SJCRH30 (cell line): ENCODE results near the gene UQCC2. TPM values are rescaled to one million over a fixed set of nuclear protein-coding genes. Genes with fewer than 3 reads are reported as not detected.

Experiments
- DNase-seq, 2 experiments: peaks; one replicate each; pipeline ENCODE4 v3.0.0-alpha.2; 2015 to 2020
- H3K27ac ChIP-seq: fragments of 250-450 bp; sonication (Bioruptor Pico); 2 replicates; pipeline ENCODE4 v1.5.1; 2020; ENCODE audit warnings: mild to moderate bottlenecking, moderate library complexity
- H3K27me3 ChIP-seq: fragments of 250-450 bp; sonication (Bioruptor Pico); 2 replicates; pipeline ENCODE4 v1.5.1; 2020; ENCODE audit warnings: mild to moderate bottlenecking, moderate library complexity
- H3K36me3 ChIP-seq: fragments of 250-450 bp; sonication (Bioruptor Pico); 2 replicates; pipeline ENCODE4 v1.5.1; 2020; ENCODE audit warnings: mild to moderate bottlenecking, moderate library complexity
- H3K4me1 ChIP-seq: fragments of 250-450 bp; sonication (Bioruptor Pico); 2 replicates; pipeline ENCODE4 v1.5.1; 2020; ENCODE audit warnings: mild to moderate bottlenecking, moderate library complexity
- H3K4me3 ChIP-seq: fragments of 250-450 bp; sonication (Bioruptor Pico); 2 replicates; pipeline ENCODE4 v1.5.1; 2020; ENCODE audit warnings: mild to moderate bottlenecking, moderate library complexity
- H3K9me3 ChIP-seq: fragments of 250-450 bp; sonication (Bioruptor Pico); replicated peaks from 2 replicates; pipeline ENCODE4 v1.5.1; 2020; ENCODE audit warnings: mild to moderate bottlenecking, moderate library complexity
- total RNA-seq: library from RNA; depleted of rRNA; stranded (reverse); fragments of >200 nt; shearing (Covaris generic); gene quantifications from 2 replicates; pipeline ENCODE4 v1.2.3, GENCODE V29; 2014

The UQCC2 gene
- total RNA-seq, 1 experiment from 2014 or later, result 30.7 TPM

GRCh38 chr6:33747823-33748222 is 36.3 kb upstream of the UQCC2 start:
- H3K27me3 ChIP-seq, result no peaks in the 10 kb centered on the region
- H3K27ac ChIP-seq, result no peak overlapping the region
- H3K4me3 ChIP-seq, result no peak overlapping the region
- H3K4me1 ChIP-seq, result peaks cover 52% of the 10 kb centered on the region
- no peaks in the 10 kb centered on the region for H3K36me3 ChIP-seq
- no peaks in the 10 kb centered on the region for H3K9me3 ChIP-seq
- DNase-seq, result no peak

DNA sequence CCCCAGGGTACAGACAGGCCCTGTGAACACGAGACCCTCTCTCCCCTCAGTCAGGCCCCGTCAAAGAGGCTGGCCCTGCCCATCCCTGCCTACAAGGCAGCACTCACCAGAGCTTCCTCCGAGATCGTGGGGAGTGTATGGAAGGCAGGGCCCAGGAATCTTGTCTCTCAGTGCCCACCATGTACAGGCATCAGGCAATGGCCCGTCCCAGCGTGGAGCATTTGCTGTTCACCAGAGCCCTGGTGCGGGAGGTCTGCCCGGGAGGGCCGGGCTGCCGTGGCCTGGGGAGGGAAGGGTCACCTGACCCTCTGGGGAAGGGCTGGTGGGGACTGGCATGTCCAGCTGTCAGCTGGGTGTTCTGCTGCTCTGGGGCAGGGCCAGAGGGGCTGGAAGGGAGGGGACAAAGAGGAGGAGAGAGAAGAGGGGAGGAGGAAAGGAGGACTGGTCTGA is 35.2 kb upstream of the UQCC2 start, which contains the start of gene IP6K3:
TSS of gene IP6K3 (minus strand) at position 255 of the 450 bp plus-strand sequence. CDS start 11,429 bp downstream, outside the sequence.
- Histone ChIP-seq H3K4me3 (peak within 1 kb of the TSS; percentile 77), H3K9me3 (no peaks in the 10 kb centered on the region), H3K4me1 (peaks cover 43% of the 10 kb centered on the region), H3K27ac (peak within 1 kb of the TSS; percentile 89), H3K27me3 (no peaks in the 10 kb centered on the region), H3K36me3 (no peaks in the 10 kb centered on the region)
- DNase-seq, result peak; percentile 84 to 87

GRCh38 chr6:33746036-33746600 is 34.6 kb upstream of the UQCC2 start:
- Histone ChIP-seq H3K27ac (peak overlapping the region; percentile 89), H3K4me1 (peaks cover 38% of the 10 kb centered on the region)

DNA sequence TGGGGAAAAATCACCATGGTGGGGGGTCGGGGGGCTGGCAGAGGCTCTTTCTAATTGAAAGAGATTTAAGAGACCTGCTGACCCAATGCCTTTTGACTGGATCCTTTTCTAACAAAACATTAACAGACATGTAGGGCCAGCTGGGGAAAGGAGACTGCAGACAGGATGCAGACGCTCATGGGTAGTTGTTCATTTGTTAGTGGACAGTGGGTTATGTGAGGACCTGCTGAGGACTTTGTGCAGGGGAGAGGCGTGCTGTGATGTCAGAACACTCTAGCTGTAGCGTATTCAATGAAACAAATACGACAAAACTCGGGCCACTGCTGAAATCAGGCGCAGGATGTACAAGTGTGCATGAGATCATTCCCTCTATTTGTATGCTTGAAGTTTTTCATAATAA is 34.0 kb upstream of the UQCC2 start:
- H3K4me1 ChIP-seq, result peaks cover 32% of the 10 kb centered on the region
- peak overlapping the region; percentile 89 for H3K27ac ChIP-seq
- DNase-seq, result peak; percentile 32 to 57
- H3K9me3 ChIP-seq, result no peaks in the 10 kb centered on the region
- H3K4me3 ChIP-seq, result peak overlapping the region; percentile 77
- peaks cover under 1% of the 10 kb centered on the region; the same call in 1 of the 2 replicates for H3K36me3 ChIP-seq
- no peaks in the 10 kb centered on the region for H3K27me3 ChIP-seq

More at GRCh38 chr6:33746036-33746600, 34.6 kb upstream of the UQCC2 start:
- Histone ChIP-seq H3K27me3 (no peaks in the 10 kb centered on the region), H3K36me3 (no peaks in the 10 kb centered on the region), H3K4me3 (peak overlapping the region; percentile 77), H3K9me3 (no peaks in the 10 kb centered on the region)
- peak; percentile 86 to 90 for DNase-seq

DNA sequence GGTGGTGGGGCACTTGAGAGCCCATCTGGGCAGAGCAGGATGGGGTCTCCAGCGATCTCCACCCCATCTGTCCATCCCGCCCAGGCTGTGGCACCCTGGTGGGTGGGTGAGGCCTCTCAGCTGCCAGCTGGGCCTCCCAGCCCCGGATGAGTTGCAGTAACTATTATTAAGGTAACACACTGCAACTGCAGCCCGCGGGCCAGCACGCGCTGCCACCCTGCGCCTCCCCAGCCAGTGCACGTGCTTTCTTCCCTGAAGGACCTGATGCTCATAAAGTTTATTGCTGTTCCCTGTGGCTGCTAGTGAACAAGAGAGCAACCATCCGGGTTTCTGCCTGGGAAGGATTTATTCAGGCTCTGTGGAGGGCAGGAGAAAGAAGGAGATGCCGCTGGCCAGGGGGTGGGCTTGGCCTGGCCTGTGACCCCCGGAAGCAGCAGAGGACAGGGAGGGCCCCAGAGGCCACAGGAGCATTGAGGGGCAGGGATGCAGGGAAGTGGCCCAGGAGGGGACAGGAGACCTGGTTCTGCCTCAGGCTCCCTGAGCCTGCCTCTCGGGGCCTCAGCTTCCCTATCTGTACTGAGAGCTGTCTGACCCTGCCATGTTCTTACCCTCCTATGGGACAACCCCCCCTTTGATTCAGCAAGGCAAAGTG is 33.5 kb upstream of the UQCC2 start:
- Histone ChIP-seq H3K4me1 (peaks cover 28% of the 10 kb centered on the region), H3K27ac (peak overlapping the region; percentile 89), H3K27me3 (no peaks in the 10 kb centered on the region), H3K9me3 (no peaks in the 10 kb centered on the region), H3K4me3 (peak overlapping the region; percentile 77), H3K36me3 (peaks cover 5% of the 10 kb centered on the region; the same call in 1 of the 2 replicates)
- DNase-seq, result peak; percentile 41 to 45

DNA sequence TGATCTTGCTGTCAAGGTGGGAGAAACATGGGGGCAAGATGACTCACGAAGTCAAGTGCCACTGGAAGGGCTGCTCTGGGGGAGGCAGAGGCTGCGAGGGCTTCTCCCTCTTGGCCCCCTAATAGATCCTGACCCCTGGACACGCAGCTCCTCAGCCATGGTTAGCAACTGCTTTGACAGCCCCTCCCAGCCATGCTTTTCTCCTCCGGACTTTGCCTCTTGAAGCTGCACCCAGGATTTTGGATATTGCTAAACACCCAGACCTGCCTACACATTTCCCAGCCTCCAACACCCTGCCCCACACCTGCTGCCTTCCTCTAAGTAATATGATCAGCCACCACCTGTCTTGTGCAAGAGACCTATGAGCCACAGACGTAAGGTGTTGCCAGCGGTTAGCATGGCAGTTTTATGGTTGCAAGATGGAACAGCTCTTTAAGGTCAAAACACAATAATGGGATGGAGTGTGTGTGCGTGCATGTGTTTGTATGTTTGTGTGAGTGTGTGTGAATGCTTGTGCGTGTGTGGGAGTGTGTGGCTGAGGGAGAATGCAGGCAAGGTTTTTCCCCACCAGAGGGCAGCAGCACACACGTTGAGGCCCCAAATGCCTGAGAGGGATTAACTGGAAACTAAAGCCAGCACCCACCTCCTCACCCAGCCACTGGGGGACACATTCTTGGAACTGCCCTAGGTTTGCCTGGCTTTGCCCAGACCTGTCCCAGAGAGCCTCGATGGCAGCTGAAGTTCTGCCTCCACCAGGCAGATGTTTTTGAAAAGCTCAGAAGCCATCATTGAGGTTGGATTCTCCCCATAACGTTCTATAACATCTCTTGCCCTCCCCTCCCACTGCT is 32.7 kb upstream of the UQCC2 start:
- no peaks in the 10 kb centered on the region for H3K9me3 ChIP-seq
- DNase-seq, result peak; percentile 81 to 90
- H3K4me1 ChIP-seq, result peaks cover 28% of the 10 kb centered on the region
- no peak overlapping the region for H3K4me3 ChIP-seq
- no peaks in the 10 kb centered on the region for H3K27me3 ChIP-seq
- peaks cover 7% of the 10 kb centered on the region; the same call in 1 of the 2 replicates for H3K36me3 ChIP-seq
- no peak overlapping the region for H3K27ac ChIP-seq

GRCh38 chr6:33742837-33743236 is 31.3 kb upstream of the UQCC2 start:
- Histone ChIP-seq H3K27me3 (no peaks in the 10 kb centered on the region), H3K9me3 (no peaks in the 10 kb centered on the region), H3K4me1 (peaks cover 21% of the 10 kb centered on the region), H3K27ac (no peak overlapping the region), H3K36me3 (peaks cover 12% of the 10 kb centered on the region; the same call in 1 of the 2 replicates), H3K4me3 (no peak overlapping the region)
- no peak for DNase-seq

GRCh38 chr6:33742092-33742491 is 30.6 kb upstream of the UQCC2 start:
- Histone ChIP-seq H3K27me3 (no peaks in the 10 kb centered on the region), H3K27ac (no peak overlapping the region), H3K9me3 (no peaks in the 10 kb centered on the region), H3K4me1 (peaks cover 14% of the 10 kb centered on the region), H3K4me3 (no peak overlapping the region), H3K36me3 (peaks cover 12% of the 10 kb centered on the region; the same call in 1 of the 2 replicates)
- DNase-seq, result no peak

GRCh38 chr6:33740794-33741193 is 29.3 kb upstream of the UQCC2 start:
- Histone ChIP-seq H3K27me3 (no peaks in the 10 kb centered on the region), H3K27ac (no peak overlapping the region), H3K36me3 (peaks cover 23% of the 10 kb centered on the region; the same call in 1 of the 2 replicates), H3K4me3 (no peak overlapping the region), H3K9me3 (no peaks in the 10 kb centered on the region), H3K4me1 (peaks cover 13% of the 10 kb centered on the region)
- no peak for DNase-seq

- Histone ChIP-seq H3K9me3 (no peaks in the 10 kb centered on the region), H3K4me1 (peaks cover 11% of the 10 kb centered on the region), H3K36me3 (peaks cover 26% of the 10 kb centered on the region; the same call in 1 of the 2 replicates), H3K4me3 (no peak overlapping the region), H3K27me3 (no peaks in the 10 kb centered on the region), H3K27ac (no peak overlapping the region)
- DNase-seq, result no peak
These were observed 28.7 kb upstream of the UQCC2 start for GRCh38 chr6:33740204-33740608.

- no peak overlapping the region for H3K27ac ChIP-seq
- no peak for DNase-seq
- H3K36me3 ChIP-seq, result peaks cover 31% of the 10 kb centered on the region; the same call in 1 of the 2 replicates
- peaks cover 7% of the 10 kb centered on the region for H3K4me1 ChIP-seq
- no peaks in the 10 kb centered on the region for H3K9me3 ChIP-seq
- H3K27me3 ChIP-seq, result no peaks in the 10 kb centered on the region
- no peak overlapping the region for H3K4me3 ChIP-seq
These were observed 28.1 kb upstream of the UQCC2 start for GRCh38 chr6:33739571-33739970.

DNA sequence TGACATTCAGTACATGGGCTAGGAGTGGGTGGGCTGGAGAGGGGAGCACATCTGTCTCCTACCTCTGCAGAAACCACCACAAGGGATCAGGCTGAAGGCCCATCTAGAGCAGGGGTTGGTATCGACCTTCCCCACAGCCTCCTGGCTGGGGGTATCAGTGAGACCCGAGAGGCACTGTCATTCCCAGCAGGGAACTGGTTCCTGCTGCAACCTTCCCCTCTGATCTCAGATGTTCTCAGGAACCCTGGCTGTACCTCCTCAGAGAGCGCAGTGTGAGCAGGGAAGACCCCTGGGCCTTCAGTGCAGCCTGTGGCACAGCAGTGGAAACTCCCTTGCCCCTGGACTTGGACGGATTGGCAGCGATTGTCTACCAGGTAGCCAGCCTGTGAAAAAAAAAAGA is 27.4 kb upstream of the UQCC2 start:
- DNase-seq, result no peak
- Histone ChIP-seq H3K27ac (no peak overlapping the region), H3K27me3 (no peaks in the 10 kb centered on the region), H3K36me3 (peaks cover 31% of the 10 kb centered on the region; the same call in 1 of the 2 replicates), H3K4me1 (peaks cover under 1% of the 10 kb centered on the region; the same call in 1 of the 2 replicates), H3K4me3 (no peak overlapping the region), H3K9me3 (no peaks in the 10 kb centered on the region)

DNA sequence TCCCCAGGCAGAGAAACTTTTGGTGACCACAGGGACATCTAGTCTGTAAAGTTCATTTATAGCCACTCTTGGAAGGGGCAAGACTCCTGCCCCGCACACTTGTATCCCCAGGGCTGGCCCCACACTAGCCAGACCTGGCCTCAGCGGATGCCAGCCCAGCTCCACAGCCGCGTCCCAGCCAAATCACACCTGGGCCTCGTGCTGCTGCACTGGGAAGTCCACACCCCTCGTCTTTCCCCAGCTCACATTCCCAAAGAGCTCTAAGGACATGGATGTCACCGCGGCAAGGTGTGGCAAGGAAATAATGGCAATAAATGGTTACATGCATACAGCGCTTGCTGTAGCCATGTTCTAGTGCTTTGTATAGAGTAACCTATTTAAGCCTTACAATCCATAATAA is 26.7 kb upstream of the UQCC2 start:
- H3K4me1 ChIP-seq, result no peaks in the 10 kb centered on the region

DNA sequence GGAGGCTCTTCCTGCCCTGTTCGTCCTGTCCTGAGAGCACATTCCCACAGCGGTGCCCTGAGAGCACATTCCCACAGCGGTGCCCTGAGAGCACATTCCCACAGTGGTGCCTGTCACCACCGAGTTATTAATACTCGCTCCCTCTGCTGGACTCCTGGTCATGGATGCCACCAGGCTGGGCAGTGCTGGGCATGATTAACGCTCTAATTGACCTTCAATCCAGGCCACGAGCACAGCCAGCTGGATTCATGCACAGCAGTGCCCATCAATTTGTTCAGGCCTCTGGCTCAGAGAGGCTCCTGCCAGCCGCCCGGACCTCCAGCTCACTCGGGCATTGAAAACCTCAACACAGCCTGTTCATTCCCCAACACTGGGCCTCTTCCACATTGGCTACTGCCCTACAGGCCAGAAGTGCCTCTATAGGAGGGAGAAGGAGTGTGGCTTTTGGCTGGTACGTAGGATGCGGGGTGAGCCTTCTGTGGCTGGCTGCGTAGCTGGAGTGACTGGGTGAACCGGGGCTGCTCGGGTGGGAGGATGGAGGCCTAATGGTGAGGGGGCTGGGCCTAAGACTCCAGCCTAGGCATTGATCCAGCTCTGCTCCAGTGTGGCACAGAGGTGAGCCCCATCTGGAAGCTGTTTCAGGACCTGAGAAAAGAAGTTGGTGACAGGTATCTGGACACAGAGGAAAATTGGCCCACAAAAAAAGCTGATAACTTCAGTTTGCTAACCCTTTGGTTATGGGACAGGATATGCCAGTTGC is 25.9 kb upstream of the UQCC2 start:
- H3K9me3 ChIP-seq, result no peaks in the 10 kb centered on the region
- DNase-seq, result no peak
- peaks cover 45% of the 10 kb centered on the region for H3K36me3 ChIP-seq

More for the DNA sequence above, 26.7 kb upstream of the UQCC2 start:
- DNase-seq, result no peak
- H3K27me3 ChIP-seq, result no peaks in the 10 kb centered on the region
- H3K9me3 ChIP-seq, result no peaks in the 10 kb centered on the region
- no peak overlapping the region for H3K27ac ChIP-seq
- H3K36me3 ChIP-seq, result peaks cover 38% of the 10 kb centered on the region
- no peak overlapping the region for H3K4me3 ChIP-seq

More for the DNA sequence above, 25.9 kb upstream of the UQCC2 start:
- Histone ChIP-seq H3K4me3 (no peak overlapping the region), H3K27me3 (no peaks in the 10 kb centered on the region), H3K4me1 (no peaks in the 10 kb centered on the region), H3K27ac (no peak overlapping the region)
